ENCODE results near the gene PDXK. TPM values are rescaled to one million over a fixed set of nuclear protein-coding genes. Genes with fewer than 3 reads are reported as not detected.

The PDXK gene
- total and polyA plus RNA-seq, 12 donors, result 43.0 to 202 (median 95.3) TPM

DNA sequence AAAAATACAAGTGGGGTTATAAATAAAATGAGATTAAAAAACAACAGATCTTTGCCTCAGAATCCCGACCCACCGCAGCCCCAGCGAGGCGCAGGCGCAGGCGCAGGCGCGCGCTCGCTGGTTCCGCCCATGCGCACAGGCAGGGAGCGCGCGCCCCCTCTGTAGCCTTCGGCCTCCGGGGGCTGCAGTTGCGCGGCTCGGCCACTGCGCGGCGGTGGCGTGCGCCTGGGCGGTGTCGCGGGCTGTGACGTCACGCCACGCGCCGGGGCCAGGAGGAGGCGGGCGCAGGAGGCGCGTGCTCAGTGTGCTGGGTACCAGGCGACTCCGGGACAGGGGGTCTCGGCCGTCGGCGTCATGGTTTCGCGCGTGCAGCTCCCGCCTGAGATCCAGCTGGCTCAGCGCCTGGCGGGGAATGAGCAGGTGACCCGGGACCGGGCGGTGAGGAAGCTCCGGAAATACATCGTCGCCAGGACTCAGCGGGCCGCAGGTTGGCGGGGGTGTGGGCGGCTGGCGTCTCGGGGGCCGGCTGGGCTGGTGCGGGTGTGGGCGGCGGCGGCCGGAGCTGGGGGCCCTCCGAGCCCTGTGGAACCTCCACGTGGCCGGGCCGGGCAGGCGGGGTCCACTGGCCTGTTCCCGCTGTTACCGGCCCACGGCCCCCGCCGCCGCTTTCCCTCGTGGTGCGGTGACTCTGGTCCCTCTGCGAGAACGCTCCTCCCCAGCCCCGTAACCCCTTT lies 70.5 kb downstream of the PDXK start, which contains the start of gene RRP1:
Gene RRP1 (plus strand): TSS at position 302 of the 734 bp plus-strand sequence. CDS start 53 bp downstream, at position 355.
- no peaks in the 10 kb centered on the region for H3K27me3 ChIP-seq
- peak within 1 kb of the TSS; percentile 47 to 98 (median 74) for H3K4me3 ChIP-seq
- WGBS, 4 donors, result 0 to 1% (median 1%) methylated on average over 16 to 83 of the region's 83 CpGs
- intact Hi-C loops (cut with DNase I), result no loop called here
- peak within 1 kb of the TSS; percentile 39 to 87 (median 79) for H3K27ac ChIP-seq
- peak; percentile 86 to 93 (median 90) for DNase-seq
- no peaks in the 10 kb centered on the region for H3K9me3 ChIP-seq (replicated peaks in 1 of 3)
- H3K36me3 ChIP-seq (replicated peaks in 1 of 2), result peaks cover 0 to 29% of the 10 kb centered on the region in 2 donors
- peak; percentile 14 to 66 for TF ChIP-seq POLR2A (IDR thresholded peaks at IDR 0.05)
- TF ChIP-seq, protein P1, sequence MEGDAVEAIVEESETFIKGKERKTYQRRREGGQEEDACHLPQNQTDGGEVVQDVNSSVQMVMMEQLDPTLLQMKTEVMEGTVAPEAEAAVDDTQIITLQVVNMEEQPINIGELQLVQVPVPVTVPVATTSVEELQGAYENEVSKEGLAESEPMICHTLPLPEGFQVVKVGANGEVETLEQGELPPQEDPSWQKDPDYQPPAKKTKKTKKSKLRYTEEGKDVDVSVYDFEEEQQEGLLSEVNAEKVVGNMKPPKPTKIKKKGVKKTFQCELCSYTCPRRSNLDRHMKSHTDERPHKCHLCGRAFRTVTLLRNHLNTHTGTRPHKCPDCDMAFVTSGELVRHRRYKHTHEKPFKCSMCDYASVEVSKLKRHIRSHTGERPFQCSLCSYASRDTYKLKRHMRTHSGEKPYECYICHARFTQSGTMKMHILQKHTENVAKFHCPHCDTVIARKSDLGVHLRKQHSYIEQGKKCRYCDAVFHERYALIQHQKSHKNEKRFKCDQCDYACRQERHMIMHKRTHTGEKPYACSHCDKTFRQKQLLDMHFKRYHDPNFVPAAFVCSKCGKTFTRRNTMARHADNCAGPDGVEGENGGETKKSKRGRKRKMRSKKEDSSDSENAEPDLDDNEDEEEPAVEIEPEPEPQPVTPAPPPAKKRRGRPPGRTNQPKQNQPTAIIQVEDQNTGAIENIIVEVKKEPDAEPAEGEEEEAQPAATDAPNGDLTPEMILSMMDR (IDR thresholded peaks at IDR 0.05), result peak; percentile 49 to 100 (median 88)
- H3K4me1 ChIP-seq (replicated peaks in 1 of 2), result peaks cover 0 to 16% of the 10 kb centered on the region in 2 donors

DNA sequence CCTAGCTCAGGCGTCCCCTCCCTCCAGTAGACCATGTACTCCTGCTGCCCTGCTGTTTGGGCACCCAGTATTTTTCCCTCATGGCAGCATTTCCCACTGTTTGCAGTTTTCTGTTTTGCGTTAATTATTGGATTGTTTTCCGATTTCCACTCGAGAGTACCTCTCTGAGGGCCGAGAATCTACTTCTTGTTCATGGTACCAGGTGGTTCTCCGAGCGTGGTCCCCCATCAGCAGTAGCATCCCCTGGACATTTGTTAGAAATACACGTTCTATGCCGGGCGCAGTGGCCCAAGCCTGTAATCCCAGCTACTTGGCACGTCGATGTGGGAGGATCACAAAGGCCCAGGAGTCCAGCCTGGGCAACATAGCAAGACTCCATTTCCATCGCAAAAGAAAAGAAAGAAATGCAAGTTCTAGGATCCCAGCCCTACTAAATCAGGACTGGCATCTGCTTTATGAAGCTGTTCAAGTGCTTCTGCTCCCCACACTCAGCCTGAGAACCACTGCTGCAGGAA lies 71.1 kb downstream of the PDXK start:
- WGBS, 4 donors, result 9 to 19% (median 13%) methylated on average over 13 of the region's 13 CpGs
- Histone ChIP-seq H3K4me1 (replicated peaks in 1 of 2) (peaks cover 0 to 16% of the 10 kb centered on the region in 2 donors), H3K4me3 (peak overlapping the region; percentile 35 to 98 (median 64)), H3K36me3 (replicated peaks in 1 of 2) (peaks cover 0 to 33% of the 10 kb centered on the region in 2 donors), H3K27me3 (no peaks in the 10 kb centered on the region), H3K9me3 (replicated peaks in 1 of 3) (no peaks in the 10 kb centered on the region), H3K27ac (peak overlapping the region in 1 of 5 donors; percentile 79)
- intact Hi-C loops (cut with DNase I), result no loop called here
- no peak for TF ChIP-seq POLR2A (IDR thresholded peaks at IDR 0.05)
- TF ChIP-seq, protein P1 (IDR thresholded peaks at IDR 0.05), result no peak
- DNase-seq, result no peak

DNA sequence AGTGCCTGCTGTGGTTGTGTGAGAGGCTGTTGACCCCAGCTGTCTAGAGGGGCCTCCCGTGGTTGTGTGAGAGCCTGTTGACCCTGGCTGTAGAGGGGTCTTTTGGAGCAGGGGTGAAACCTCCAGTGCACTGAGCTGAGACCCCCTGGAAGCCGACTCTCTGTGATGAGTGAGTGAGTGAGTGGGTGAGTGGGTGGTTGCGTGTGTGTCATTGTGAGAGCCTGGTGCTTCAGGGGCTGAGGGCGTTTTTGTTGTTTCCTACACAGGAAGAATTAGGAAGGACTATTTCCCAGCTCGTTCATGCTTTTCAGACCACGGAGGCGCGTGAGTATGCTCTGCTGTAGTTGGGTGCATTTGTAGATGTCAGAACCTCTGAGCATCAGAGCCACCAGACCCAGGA lies 73.5 kb downstream of the PDXK start:
- Histone ChIP-seq H3K27ac (no peak overlapping the region), H3K4me3 (no peak overlapping the region), H3K9me3 (replicated peaks in 1 of 3) (no peaks in the 10 kb centered on the region), H3K27me3 (no peaks in the 10 kb centered on the region), H3K36me3 (replicated peaks in 1 of 2) (peaks cover 0 to 56% of the 10 kb centered on the region in 2 donors), H3K4me1 (replicated peaks in 1 of 2) (peaks cover 0 to 16% of the 10 kb centered on the region in 2 donors)
- no peak for DNase-seq
- intact Hi-C loops (cut with DNase I), result no loop called here
- whole genome bisulfite sequencing, 4 donors, result 75 to 88% (median 84%) methylated on average over 7 to 8 of the region's 8 CpGs
- TF ChIP-seq, protein P1 (IDR thresholded peaks at IDR 0.05), result no peak
- no peak for TF ChIP-seq POLR2A (IDR thresholded peaks at IDR 0.05)

DNA sequence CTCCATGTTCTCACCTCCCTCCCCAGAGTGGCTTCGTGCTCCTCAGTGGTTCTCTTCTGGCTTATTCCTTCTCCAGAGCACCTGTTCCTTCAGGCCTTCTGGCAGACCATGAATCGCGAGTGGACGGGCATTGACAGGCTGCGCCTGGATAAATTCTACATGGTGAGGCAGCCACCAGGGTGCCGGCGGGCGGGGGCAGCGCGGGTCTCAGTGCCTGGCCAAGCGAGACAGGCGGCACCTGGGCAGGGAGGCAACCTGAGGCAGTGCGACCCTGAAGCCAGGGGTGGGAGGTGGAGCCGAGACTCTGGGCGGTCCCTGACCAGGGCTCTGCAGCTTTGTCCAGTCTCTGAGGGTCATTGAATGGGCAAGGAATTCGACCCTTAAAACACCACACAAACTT lies 74.3 kb downstream of the PDXK start:
- intact Hi-C loops (cut with DNase I), result no loop called here

More for the DNA sequence above, 74.3 kb downstream of the PDXK start:
- Histone ChIP-seq H3K4me3 (no peak overlapping the region), H3K4me1 (replicated peaks in 1 of 2) (peaks cover 0 to 16% of the 10 kb centered on the region in 2 donors), H3K27me3 (no peaks in the 10 kb centered on the region), H3K27ac (no peak overlapping the region), H3K9me3 (replicated peaks in 1 of 3) (no peaks in the 10 kb centered on the region), H3K36me3 (replicated peaks in 1 of 2) (peaks cover 0 to 64% of the 10 kb centered on the region in 2 donors)
- whole genome bisulfite sequencing, 4 donors, result 94 to 99% (median 97%) methylated on average over 14 to 16 of the region's 16 CpGs
- TF ChIP-seq, protein P1 (IDR thresholded peaks at IDR 0.05), result no peak
- TF ChIP-seq POLR2A (IDR thresholded peaks at IDR 0.05), result no peak
- DNase-seq, result no peak

Data from adrenal gland (tissue), 12 donors.